HS-27A (cell line): ENCODE measurements around the gene BPGM.
A peak's percentile ranks its signal among the peaks of the same experiment; 100 is the strongest.

ENCODE experiments used
- DNase-seq: peaks from one replicate; pipeline ENCODE4 v3.0.0-alpha.2; 2012; ENCODE audit warnings: low read depth, missing footprints

Gene BPGM

DNA sequence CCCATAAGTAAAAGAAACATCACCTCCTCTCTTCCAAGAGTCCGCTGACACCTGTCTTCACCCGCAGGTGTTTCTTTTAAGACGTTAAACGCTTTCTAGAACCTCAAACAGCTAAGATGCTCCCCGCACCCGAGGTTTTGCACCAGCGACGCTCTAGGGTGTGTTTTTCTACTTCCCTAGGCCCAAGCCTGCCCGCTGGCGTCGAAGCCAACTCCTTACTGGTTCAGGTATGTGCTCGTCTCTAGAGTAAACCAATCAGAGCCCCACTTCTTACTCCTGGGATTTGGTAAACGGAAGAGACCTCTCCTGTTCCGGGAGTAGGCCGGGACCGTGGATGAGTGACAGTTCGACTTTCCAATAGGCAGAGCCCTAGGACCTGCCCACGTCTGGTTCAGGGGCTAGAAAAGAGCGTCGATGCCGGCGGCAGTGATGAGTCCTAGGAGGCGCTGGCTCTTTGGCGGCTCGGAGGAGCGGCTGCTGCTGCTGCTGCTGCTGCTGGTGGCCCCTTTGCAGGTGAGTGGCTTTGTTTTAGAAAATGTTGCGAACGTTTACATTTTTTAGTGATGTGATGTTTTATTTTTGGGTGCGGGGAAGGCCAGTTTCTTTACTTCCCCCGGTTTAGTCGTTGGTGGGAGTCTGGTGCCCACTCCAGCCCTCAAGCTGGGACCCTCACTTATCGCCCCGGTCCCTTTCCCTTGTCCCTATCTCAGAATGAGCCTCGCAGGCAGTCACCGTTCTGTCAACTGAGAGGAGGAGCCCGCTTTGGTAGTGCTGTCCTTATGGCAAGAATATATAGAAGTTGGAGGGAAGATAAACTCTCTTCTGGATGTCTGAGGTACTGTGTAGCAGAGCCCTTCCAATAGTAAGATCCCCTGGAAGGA is at the start of gene BPGM:
TSS of gene BPGM (plus strand) at position 429 of the 881 bp plus-strand sequence. CDS start 14,655 bp downstream, outside the sequence.
- peak; percentile 96 for DNase-seq

DNA sequence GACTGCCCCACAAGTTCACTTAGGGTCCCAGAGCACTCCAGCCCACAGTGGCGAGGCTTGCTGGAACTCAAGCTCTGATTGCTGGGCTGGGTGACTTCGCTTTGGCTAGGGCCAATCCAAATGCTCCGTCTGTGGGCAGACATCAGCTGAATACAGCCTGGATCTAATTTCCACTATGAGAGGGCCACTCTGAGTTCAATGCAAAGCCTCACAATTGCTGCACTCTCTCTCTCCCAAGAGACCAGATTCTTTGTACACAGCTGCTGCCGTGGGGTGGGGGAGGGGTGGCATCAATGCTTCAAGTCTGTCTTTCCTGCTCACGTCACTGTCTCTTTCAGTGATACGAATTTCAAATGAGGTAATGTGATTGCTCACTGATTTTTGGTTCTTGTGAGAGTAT is 47.3 kb upstream of the BPGM start:
- DNase-seq = no peak

DNA sequence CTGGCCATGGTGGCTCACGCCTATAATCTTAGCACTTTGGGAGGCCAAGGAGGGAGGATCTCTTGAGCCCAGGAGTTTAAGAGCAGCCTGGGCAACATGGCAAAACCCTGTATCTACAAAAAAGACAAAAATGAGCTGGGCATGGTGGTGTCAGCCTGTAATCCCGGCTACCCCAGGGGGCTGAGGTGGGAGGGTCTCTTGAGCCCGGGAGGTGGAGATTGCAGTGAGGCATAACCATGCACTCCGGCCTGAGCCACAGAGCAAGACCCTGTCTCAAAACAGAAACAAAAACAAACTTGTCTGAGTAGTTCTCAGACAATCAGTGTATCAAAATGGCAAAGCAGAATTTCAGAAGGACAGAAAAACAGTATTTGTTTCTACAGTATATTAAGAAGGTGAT is 45.2 kb upstream of the BPGM start:
- no peak for DNase-seq

DNA sequence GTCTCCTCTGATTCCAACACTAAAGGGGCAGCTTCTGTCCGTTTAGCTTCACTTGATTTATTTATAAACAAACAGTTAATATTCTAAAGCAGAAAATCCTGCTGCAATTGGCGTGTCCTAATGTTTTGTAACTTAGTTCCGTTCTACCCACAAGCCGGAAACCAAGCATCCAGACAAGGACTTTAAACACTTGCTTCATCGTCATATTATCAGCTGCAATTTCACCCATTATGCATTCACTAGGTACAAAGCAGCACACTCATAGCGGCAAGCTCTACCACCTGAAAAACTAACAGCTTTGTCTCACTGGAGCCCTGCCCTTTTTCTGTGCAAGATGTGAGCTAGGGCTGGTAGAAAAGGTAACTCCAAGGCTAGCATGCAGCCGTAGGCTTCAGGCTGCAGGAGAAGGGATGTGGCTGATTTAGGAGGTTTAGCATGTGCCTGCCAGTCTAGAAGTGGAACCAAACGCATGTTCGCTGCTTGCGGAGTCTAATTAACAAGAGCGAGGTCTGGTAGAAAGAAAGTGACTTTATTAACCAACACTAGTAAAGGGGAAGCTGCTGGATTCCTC is 43.7 kb upstream of the BPGM start:
- no peak for DNase-seq

DNA sequence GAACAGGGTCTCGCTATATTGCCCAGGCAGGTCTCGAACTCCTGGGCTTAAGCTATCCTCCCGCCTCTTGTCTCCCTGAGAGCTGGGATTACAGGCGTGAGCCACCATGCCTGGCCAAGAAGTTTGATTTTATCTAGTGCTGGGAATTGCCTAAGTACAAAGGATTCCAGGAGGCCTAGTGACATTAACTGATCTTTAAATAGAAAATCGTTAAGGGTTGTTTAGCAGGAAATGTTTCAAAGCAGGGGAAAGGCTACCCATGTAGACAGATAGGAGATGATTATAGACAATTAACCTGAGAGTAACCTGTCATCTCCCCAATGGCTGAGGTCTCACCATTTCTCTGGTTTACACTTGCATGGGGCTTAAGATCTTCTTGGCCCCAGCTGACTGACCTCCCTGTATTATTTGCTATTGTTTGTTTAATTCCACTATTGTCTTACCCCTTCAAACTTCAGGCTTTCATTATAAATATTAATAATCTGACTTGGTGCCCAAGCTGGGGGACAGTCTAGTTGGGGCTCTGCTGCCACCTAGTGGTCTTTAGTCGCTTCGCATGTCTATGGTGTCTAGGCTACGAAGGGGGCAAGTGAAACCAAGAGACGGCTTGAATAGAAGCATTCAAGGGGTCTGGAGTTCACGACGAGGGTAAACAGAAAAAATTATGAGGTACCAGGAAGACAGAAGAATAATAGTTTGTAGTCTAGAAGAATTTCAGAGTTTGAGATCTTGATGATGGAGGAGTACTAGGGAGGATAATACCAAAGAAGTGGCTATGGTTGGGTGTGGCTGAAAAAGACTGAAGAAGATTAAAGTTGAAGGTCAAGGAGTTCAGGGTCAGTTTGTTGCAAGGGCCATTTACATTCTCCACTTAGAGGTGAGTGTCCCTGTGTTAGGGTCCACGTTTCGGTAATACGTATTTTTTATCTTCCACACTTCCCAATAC is 40.4 kb upstream of the BPGM start:
- no peak for DNase-seq

DNA sequence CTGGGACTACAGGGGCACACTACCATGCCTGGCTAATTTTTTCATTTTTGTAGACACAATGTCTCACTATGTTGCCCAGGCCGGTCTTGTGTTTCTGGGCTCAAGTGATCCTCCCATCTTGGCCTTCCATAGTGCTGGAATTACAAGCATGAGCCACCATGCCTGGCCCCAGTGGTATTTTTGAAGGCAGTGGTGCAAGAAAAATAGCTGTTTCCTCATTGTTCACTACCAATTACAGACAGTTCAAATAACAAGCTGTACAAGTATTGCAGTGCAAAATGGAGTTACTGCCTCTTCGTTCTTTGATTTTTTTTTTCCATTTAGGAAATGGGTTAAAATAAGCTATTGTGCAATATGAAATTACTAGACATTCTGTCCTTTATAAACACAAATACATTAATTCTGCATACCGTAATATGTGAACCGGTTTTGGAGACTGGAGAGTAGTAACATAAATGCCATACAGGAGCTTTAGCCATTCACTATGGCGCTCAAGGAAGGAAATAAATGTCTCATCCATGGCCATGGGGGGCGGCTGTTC is 35.0 kb upstream of the BPGM start:
- no peak for DNase-seq

DNA sequence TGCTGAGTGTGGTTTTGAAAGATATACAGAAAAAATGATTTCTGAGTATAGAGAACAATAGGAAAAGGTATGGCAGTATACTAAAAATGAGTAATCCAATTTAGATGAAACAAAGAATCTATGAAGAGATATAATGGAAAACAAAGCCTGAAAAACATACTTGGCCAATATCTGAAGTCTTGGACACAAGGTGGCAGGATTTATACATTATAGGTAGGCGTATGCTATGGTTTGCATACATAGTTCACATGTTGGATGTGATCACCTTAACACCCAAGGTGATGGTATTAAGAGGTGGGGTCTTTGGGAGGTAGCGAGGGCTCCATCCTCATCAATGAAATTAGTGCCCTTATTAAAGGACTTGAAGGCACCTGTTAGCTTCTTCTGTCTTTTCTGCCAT is 34.5 kb upstream of the BPGM start:
- DNase-seq = no peak

DNA sequence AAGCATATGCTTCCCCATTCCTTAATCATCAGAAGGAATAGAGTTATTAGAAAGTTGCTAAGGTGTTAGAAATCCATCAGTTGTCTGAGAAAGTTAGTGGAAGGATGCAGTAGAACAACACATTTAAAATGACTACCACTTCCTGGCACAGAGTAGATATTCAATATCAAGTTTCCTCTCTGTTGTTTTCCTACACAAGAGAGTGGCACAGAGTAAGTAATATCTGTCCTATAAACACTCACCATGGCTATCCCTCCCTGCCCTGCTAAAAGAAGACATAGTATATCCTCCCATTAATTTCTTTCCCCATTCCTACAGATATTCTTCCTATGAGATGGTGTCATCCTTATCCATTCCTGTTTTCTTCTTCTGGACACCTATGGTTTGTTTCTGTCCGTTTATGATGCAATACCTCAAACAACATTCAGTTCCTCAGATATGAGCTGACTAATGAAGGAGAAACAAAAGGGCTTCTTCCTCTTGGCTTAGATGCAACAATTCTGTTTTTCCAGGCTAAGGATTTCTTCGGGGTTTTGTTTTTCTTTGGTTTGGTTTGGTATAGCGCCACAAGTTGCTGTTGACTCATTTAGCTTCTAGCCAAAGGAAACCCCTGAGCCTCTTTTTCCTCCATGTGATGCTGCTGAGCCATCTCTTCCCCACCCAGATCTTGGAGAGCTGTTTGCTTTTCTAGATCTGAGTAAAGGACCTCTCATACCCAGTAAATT is 32.9 kb upstream of the BPGM start:
- peak; percentile 77 for DNase-seq

DNA sequence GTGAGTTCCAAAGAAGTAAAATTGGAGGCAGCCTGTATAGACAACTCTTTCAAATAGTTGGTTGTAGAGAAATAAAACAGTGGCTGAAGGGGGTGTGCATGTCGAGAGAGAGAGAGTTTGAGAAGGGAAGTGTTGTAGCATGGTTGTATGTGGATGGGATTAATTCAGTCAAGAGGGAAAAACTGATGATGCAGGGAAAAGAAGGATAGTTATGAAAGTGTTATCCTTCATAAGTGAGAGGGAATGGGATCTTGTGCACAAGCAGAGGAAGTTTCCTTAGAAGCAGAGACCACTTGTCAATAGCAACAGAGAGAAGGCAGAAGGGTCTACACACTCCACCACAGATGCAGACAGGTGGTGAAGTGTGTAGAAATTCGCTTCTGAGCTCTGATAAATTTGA is 30.0 kb upstream of the BPGM start:
- DNase-seq = no peak

DNA sequence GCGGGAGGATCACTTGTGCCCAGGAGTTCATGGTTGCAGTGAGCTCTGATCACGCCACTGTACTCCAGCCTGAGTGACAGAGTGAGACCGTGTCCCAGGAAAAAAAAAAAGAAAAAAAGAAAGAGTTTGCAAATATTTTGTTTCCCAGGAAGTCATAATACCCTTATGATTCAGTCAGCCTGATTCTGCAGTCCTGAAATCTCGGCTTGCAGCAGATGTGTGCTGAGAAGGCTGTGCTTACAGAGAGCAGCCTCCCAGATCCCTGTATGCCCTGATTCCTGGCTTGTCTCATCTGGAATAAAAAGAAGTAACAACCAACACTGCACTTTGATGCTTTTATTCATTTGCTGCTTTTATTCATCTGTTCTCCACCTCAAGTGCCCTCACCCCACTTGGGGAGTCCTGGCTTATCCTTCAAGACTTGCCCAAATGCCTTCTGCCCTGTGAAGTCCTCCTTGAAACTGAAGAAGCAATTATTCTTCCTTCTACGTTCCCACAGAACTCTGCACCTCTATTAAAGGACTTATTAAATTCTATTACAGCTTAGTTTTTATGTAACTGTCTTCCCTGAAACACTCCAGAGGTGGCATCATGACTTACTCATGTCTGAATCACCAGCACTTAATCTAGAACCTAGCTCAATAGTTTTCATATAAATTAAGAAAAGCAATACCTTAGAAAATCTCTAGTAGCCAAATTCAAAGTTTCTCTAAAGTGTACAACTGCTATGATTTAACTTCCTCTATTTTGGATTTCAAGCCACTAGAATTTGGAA is 27.7 kb upstream of the BPGM start:
- DNase-seq = no peak

DNA sequence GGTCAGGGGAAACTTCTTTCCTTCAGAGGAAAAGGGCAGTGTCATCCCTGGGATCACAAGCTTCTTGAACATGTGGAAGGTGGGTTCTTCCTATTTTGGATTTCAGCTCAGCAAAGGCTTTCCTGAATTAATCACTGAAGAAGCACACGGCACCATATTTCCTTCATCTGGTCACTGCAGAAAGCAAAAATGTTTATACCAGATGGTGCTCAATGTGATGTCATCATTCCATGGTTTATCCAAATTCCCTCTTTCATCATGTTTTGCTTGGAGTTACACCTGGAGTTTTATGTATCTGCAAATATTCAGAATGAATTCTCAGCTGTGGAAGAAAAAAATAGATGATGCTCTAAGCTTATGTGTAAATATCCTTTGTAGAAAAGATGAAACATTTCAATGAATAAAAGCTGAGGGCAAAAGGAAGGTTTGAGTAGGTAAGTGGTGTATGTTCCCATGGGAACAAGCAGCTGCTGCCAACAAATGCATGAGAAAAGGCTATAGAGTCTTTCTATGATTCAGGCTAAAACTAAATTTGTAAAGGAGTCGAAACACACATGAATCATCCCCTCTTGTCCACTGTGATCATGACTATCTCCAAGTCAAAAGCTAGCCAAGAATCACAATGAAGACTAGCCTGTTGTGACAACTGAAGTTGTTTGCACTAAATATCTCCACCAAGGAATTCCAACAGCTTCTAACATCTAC is 26.9 kb upstream of the BPGM start:
- no peak for DNase-seq

DNA sequence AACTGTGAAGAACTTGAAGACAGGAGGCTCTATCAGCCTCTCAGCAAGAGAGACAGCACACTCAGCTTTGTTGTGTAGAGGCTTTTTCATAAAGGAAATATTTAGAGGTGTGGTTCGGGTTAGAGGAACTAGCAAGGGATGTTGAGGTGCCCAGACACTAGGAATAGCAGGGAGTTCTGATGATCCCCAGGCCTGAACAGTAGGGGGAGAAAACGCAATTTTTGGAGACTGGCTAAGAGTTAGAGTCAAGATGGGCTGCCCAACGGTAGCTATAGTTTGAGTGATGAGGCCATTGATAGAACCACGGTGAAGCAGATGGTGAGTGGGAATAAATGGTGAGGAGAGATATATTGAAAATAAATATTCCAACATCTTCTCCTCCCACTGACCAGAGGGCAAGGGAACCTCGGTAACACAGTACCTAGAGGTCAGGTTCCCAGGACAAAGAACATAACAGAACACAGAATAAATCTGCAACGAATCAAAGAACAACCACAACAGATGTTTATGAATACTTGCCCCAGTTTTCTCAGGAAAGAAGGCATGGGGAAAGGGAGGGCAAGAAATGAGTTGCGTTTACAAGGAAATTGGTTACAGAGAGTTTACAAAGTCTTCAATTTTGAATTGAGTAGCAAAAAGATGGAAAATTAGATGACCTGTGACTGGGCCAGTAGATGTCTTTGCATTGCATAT is 24.2 kb upstream of the BPGM start:
- DNase-seq = no peak

DNA sequence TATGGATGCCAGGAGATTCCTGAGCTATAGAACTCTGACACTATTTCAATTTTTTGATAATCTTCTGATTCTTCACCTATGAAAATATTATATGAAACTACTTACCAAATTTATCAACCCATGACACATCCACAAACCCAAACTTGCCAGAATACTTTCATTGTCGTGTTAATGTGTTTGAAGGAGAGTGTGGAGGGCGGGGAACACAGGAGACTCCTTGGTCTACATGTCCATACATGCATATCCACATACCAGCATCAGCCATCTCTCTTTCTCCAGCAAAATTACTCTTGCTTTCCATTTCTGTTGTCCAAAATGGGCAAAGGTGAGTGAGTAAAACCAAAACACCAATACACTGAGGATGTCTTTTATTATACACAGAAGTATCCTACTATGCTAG is 23.5 kb upstream of the BPGM start:
- no peak for DNase-seq

DNA sequence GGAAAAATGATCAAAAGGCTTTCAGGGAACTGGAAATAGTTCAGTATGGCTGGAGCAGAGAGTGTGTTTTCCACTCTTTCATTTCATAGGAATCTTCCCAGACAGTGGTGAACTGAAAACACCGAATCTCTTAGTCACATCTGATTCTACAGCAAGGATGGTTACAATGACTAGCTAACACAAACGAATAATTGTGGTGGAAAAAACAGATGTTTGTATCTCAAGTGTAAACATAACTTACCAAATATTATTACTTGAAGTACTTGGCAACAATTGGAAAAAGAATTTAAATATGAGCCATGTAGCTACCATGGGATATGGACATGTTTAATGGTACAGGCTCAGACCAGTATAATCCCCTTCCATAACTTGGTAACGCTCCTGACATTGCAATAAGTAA is 21.1 kb upstream of the BPGM start:
- no peak for DNase-seq

DNA sequence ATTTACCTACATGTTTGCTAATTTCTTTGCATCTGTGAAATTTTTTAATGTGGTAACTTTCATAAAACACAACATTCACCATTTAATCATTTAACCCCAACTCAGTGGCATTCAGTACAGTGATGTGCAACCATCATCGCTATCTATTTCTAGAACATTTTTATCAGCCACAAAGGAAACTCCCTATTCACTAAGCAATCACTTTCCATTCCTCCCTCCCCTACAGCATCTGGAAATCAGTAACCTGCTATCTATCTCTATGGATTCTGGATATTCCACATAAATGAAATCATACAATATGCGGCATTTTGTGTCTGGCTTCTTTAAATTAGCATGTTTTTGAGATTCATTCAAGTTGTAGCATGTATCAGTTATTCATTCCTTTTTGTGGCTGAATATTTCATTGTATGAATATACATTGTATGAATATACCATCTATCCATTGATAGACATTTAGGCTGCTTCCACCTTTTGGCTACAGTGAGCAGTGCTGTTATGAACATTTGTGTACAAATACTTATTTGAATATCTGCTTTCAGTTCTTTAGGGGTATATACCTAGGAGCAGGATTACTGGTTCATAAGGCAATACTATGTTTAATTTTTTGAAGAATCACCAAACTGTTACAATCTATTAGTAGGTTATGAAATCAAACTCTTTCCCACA is 19.4 kb upstream of the BPGM start:
- no peak for DNase-seq

DNA sequence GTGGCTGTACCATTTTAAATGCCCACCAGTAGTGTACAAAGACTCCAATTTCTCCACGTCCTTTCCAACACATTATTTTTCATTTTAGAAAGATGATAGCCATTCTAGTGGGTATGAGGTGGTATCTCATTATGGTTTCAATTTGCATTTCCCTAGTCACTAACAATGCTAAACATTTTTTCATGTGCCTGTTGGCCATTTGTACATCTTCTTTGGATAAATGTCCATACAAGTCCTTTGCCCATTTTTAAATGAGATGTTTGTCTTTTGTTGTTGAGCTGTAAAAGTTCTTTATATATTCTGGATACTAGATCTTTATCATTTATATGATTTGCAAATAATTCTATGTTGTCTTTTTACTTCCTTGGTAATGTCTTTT is 18.9 kb upstream of the BPGM start:
- DNase-seq = no peak

DNA sequence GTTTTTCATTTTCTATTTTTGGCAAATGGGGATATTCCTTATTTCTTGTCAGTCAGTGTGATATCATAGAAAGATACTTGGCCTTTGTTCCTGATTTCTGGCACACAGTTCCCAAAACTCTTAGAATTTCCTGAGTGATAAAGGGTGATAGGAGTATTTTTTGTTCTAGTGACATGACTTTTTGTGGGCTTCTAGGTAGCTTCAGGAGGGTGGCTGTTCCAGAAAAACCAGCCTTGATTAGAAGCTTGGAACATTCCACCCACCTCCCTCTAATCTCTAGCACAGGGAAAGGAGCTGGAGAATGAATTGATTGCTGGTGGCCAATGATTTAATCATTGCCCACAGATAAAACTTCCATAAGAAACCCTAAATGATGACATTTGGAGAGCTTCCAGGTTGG is 17.2 kb upstream of the BPGM start:
- DNase-seq = no peak

DNA sequence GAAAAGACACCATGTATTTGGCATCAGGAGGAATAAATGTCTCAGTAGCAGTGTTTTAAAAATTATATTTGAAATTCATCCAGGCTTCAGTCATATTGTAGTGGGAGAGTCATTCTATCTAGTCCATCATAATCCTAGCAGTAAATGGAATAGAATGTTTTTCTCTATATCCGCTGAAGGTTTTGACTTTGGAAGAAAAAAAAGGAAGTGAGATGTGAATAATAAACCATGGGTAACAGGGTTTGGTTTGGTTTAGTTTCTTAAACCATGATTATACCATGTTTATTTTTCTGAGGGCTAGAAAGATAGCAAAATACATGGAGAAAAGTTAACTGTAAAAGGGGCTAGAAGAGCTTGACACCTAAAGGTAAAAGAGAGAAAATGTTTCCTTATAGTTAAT is 16.4 kb upstream of the BPGM start:
- no peak for DNase-seq

DNA sequence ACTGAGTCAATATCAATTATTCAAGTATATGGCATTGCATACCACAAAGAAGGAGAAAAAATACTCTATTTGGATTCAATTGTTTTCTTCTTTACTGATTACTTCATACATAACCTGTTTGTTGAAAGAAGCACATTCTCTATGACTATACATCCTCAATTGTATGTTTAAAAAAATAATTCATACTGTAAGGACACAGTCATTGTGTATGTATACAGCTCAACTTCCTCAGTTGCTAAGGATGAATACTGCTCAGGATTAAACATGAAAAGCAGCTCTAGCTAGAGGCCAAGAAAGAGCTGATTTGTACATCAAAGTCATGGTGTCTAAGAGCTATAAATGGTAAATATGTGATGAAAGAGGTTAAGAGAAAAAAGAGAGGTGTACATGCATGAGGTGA is 15.8 kb upstream of the BPGM start:
- no peak for DNase-seq
